ENCODE results near the gene HMG20B. TPM values are rescaled to one million over a fixed set of nuclear protein-coding genes. Genes with fewer than 3 reads are reported as not detected.

HMG20B gene
- total RNA-seq, 2 donors from 2014 or later, result 87.9 to 118 TPM

GRCh38 chr19:3612901-3613741 lies 40.4 kb downstream of the HMG20B start:
- Histone ChIP-seq H3K4me3 (no peak overlapping the region), H3K36me3 (no peaks in the 10 kb centered on the region), H3K27me3 (no peaks in the 10 kb centered on the region), H3K27ac (no peak overlapping the region), H3K9ac (ENCODE audit: low read depth in 2 of 2, low read length in 2 of 2) (no peak overlapping the region), H3K9me3 (no peaks in the 10 kb centered on the region), H3K4me1 (no peaks in the 10 kb centered on the region)
- intact Hi-C loops (cut with DNase I), result no loop called here
- no peak for TF ChIP-seq CTCF (IDR thresholded peaks at IDR 0.05)
- DNase-seq, result no peak

- Histone ChIP-seq H3K9me3 (no peaks in the 10 kb centered on the region), H3K4me3 (no peak overlapping the region), H3K27ac (no peak overlapping the region), H3K27me3 (no peaks in the 10 kb centered on the region), H3K9ac (ENCODE audit: low read depth in 2 of 2, low read length in 2 of 2) (no peak overlapping the region), H3K4me1 (no peaks in the 10 kb centered on the region), H3K36me3 (no peaks in the 10 kb centered on the region)
- intact Hi-C loops (cut with DNase I), result no loop called here
- no peak for TF ChIP-seq CTCF (IDR thresholded peaks at IDR 0.05)
- DNase-seq, result no peak
Measured at GRCh38 chr19:3613818-3614661, 41.3 kb downstream of the HMG20B start.

GRCh38 chr19:3614858-3615505 lies 42.2 kb downstream of the HMG20B start:
- no peak for TF ChIP-seq CTCF (IDR thresholded peaks at IDR 0.05)
- Histone ChIP-seq H3K9ac (ENCODE audit: low read depth in 2 of 2, low read length in 2 of 2) (no peak overlapping the region), H3K27ac (no peak overlapping the region), H3K4me1 (no peaks in the 10 kb centered on the region), H3K27me3 (no peaks in the 10 kb centered on the region), H3K36me3 (no peaks in the 10 kb centered on the region), H3K4me3 (no peak overlapping the region), H3K9me3 (no peaks in the 10 kb centered on the region)
- intact Hi-C loops (cut with DNase I), result no loop called here
- DNase-seq, result no peak

GRCh38 chr19:3615524-3616135 lies 42.9 kb downstream of the HMG20B start:
- TF ChIP-seq CTCF (IDR thresholded peaks at IDR 0.05), result no peak
- H3K9ac ChIP-seq (ENCODE audit: low read depth in 2 of 2, low read length in 2 of 2), result no peak overlapping the region
- no peaks in the 10 kb centered on the region for H3K4me1 ChIP-seq
- no peak overlapping the region for H3K27ac ChIP-seq
- no peaks in the 10 kb centered on the region for H3K36me3 ChIP-seq
- no peaks in the 10 kb centered on the region for H3K27me3 ChIP-seq
- H3K9me3 ChIP-seq, result no peaks in the 10 kb centered on the region
- H3K4me3 ChIP-seq, result no peak overlapping the region
- no peak for DNase-seq
- intact Hi-C loops (cut with DNase I), result no loop called here

GRCh38 chr19:3617463-3617862 lies 44.7 kb downstream of the HMG20B start:
- TF ChIP-seq CTCF (IDR thresholded peaks at IDR 0.05), result no peak
- H3K36me3 ChIP-seq, result no peaks in the 10 kb centered on the region
- no peak overlapping the region for H3K27ac ChIP-seq
- no peaks in the 10 kb centered on the region for H3K4me1 ChIP-seq
- DNase-seq, result no peak
- intact Hi-C loops (cut with DNase I), result no loop called here
- H3K9ac ChIP-seq (ENCODE audit: low read depth in 2 of 2, low read length in 2 of 2), result no peak overlapping the region
- no peaks in the 10 kb centered on the region for H3K9me3 ChIP-seq
- H3K27me3 ChIP-seq, result no peaks in the 10 kb centered on the region
- H3K4me3 ChIP-seq, result no peak overlapping the region
